GM21447 (cell line): ENCODE measurements around the gene CRYAB.

Experiments
- ATAC-seq: cut with Tn5 transposase; IDR thresholded peaks from one replicate; pipeline ENCODE4 v1.9.1; 2021; ENCODE audit not compliant: unreplicated experiment

CRYAB gene

GRCh38 chr11:111911563-111912401 lies at the start of gene CRYAB:
CRYAB (minus strand) TSS chr11:111911770; CDS start chr11:111911724, 46 bp downstream.
- no peak for ATAC-seq

- ATAC-seq = no peak
Measured at GRCh38 chr11:111960916-111961315, 49.3 kb upstream of the CRYAB start.

- no peak for ATAC-seq
Measured at GRCh38 chr11:111957663-111958444, 46.3 kb upstream of the CRYAB start.

GRCh38 chr11:111954154-111954553 lies 42.6 kb upstream of the CRYAB start:
- ATAC-seq = no peak

GRCh38 chr11:111951565-111951964 lies 40.0 kb upstream of the CRYAB start:
- no peak for ATAC-seq

- no peak for ATAC-seq
Measured at GRCh38 chr11:111949519-111950426, 38.2 kb upstream of the CRYAB start.

- ATAC-seq = peak; percentile 51
Measured at GRCh38 chr11:111947143-111947542, 35.6 kb upstream of the CRYAB start.

- ATAC-seq = no peak
Measured at GRCh38 chr11:111946499-111946898, 34.9 kb upstream of the CRYAB start.

- no peak for ATAC-seq
Measured at GRCh38 chr11:111945198-111945597, 33.6 kb upstream of the CRYAB start.

- no peak for ATAC-seq
Measured at GRCh38 chr11:111944651-111945051, 33.1 kb upstream of the CRYAB start.

GRCh38 chr11:111944139-111944538 lies 32.6 kb upstream of the CRYAB start:
- ATAC-seq = no peak

GRCh38 chr11:111942829-111943228 lies 31.3 kb upstream of the CRYAB start:
- no peak for ATAC-seq

- no peak for ATAC-seq
Measured at GRCh38 chr11:111941963-111942362, 30.4 kb upstream of the CRYAB start.

- ATAC-seq = no peak
Measured at GRCh38 chr11:111939836-111940604, 28.4 kb upstream of the CRYAB start.

GRCh38 chr11:111938687-111939160 lies 27.2 kb upstream of the CRYAB start:
- peak; percentile 85 for ATAC-seq

- no peak for ATAC-seq
Measured at GRCh38 chr11:111937844-111938243, 26.3 kb upstream of the CRYAB start.

- no peak for ATAC-seq
Measured at GRCh38 chr11:111937461-111937769, 25.8 kb upstream of the CRYAB start.

- no peak for ATAC-seq
Measured at GRCh38 chr11:111936040-111936540, 24.5 kb upstream of the CRYAB start.

- no peak for ATAC-seq
Measured at GRCh38 chr11:111935317-111936039, 23.9 kb upstream of the CRYAB start.
